Superior temporal gyrus (tissue), 1 donor: Measurements from ENCODE around the gene RECQL.
"Not testable (repeated sequence)": the region's sequence is repeated elsewhere in the genome, so short reads cannot be mapped to it uniquely, and the experiment has no call there.

Source experiments
- DNase-seq: peaks from one replicate; pipeline ENCODE4 v3.0.0-alpha.2; 2016; ENCODE audit errors: extremely low spot score

Gene RECQL

DNA sequence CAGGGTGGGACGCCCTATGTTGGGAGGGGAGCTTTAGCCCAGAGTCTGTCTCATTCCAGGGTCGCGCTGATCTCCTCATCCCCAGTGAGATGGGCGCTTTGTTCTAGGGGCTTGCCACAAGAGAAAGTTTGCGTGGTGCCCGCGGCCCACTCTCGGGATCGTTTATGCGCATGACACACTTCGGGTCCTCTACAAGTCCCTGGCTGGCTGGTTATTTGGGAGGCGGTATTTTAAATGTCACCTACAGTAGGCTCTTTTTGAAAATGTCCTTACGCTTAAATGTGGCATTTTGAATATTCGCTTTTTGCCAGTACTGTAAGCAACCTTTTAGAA, 695 bp upstream of the RECQL start:
- DNase-seq = no peak

DNA sequence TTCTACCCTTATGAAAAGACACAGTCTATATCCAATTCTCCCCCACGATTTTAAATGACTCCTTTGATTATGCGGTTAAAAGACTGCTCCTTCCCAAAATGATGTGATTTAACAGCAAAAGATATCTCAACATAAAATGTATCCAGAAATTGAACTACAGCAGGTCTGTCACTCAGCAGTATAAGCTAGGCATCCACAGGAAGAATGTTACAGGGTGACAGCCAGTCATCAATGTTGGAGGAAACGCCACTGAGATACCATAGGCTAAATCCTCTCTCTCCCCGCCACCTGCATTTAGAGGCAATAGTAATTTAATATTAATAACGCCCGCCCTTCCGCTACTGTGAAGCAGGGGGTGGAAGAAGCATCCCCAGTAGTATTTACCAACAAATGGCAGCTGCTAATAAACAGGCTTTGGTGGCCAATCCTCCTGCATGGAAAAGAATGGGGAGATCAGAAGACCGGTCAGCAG, 613 bp downstream of the RECQL start:
- no peak for DNase-seq

DNA sequence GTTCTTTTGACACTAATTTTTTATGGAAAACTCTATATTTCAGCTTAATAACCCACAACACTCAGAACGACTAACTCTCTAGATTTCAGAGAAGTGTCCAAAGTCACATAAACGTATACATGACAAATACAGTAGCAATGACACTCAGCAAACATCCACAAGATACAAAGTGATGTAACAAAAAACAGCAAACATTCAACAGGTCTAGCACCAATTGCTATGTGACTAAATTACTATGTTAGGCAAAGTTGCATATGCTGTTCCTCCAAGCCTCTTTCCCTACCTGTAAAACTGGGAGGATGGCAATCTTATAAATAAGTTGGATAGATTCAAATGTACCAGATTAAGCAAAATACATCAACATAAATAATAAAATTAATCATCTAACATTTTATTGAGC, 1.7 kb downstream of the RECQL start:
- DNase-seq = no peak

DNA sequence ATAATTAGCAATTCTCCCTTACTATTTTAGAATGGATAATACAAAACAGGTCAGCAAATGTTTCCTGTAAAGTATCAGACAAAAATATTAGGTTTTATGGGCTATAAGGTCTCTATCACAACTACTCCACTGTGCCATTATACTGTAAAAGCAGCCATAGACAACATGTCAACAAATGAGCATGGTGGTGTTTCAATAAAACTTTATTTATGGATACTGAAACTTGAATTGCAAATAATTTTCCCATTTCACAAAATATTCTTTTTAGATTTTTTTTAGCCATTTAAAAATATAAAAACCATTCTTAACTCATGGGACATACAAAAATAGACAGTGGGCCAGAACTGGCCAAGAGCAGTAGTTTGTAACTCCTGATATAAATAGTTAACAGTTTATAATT, 15.4 kb downstream of the RECQL start:
- DNase-seq = no peak

DNA sequence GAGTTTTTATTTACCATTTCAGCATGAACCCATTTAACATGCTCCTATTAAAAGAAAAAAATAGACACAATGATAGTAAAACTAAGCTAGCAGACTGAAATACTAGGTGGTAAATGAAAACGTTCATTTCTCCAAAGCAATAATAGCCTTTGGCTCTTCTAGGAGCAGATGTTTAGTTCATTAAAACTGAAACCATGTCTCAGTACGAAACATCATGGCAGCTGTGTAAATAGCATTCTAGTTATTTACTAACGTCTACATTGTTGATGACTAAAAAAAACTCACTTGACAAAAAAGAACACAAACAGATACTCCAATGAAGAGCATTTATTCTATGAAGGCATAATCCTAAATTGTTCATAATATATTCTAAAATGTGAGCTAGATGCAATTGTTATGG, 17.9 kb downstream of the RECQL start:
- no peak for DNase-seq

DNA sequence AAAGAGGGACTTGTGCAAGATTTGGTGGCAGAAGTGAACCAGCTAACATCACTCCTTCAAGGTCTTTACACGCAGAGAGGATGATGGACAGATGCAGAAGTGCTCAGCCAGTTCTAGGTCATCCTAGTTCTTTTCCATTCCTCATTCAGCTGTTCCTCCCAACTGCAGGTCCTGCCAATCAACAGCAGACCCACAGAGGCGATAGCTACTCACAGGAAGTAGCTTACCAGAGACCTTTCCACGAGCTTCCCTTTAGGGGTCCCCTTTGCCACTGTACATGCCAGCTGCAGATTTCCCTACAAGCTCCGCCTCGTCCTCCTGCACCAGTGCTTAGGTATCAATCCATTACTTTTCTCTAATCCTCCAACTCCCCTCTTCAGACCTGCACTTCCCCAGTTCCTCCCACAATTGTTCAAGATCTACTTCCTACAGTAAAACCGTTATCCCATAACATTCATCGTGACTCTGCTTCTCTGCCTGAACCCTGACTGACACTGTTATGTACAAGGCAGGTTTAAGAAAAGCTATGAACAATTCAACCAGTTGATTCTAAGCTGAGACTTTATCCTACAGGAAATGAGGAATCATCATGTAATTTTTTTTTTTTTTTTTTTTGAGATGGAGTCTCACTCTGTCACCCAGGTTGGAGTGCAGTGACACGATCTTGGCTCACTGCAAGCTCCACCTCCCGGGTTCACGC, 22.5 kb downstream of the RECQL start:
- no peak for DNase-seq

DNA sequence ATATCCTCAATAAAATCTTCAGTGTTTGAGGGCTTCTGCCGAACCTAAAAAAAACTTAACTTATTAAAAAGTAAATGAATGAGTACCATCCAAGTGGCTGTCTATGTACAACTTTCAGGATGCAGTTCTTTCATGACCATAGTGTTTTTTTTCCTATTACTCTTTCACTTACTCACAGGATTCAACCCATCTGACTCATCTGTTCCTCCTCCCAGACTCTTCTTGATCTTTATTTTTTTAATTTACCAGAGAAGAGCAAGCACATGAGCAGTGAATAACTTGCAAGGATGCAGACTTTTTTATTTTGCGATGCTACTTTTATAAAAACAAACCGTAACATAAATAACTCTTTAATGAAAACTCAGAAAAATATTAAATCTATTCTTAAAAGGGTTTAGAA, 24.5 kb downstream of the RECQL start:
- DNase-seq = no peak

DNA sequence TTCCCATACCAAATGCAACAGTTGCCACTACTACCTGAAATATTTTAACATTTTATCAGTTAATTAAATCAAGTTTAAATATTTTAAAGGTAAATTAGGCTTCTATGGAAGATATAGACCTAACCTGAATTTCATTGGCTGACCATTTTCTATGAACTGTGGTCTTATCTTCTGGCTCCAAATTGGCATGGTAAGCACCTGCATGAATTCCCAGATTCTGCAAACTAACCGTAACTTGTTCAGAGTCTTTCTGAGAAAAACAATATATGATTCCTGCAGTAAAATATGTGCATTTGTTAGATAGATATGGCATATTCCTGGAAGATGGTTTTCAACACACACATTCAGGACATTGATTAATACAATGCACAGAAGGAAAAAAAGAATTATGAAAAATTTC, 25.9 kb downstream of the RECQL start:
- DNase-seq = no peak

DNA sequence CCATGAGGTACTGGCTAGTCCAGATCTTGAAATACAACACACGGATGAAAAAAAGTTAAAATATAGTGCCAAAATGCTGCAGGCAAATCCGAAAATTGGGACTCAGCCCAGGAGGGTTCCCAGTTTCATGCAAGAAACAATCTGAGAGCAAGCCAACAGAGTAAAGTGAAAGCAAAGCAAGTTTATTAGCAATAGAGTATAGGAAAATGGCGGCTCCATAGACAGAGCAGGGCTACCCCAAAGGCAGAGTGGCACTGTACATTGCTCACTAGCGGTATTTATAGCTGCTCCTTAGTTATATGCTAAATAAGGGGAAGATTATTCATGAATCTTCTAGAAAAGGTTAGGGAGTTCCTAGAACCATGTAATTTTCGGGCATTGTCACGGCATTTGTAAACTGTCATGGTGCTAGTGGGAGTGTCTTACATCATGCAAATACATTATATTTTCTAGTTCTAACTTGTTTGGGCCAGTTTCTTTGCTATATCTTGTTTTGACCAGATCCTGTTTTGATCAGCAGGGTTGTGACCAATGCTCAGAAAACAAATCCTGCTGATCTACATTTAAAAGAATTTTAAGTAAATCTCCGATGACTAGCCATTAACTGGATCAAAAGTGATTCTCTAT, 29.1 kb downstream of the RECQL start:
- DNase-seq = no peak

DNA sequence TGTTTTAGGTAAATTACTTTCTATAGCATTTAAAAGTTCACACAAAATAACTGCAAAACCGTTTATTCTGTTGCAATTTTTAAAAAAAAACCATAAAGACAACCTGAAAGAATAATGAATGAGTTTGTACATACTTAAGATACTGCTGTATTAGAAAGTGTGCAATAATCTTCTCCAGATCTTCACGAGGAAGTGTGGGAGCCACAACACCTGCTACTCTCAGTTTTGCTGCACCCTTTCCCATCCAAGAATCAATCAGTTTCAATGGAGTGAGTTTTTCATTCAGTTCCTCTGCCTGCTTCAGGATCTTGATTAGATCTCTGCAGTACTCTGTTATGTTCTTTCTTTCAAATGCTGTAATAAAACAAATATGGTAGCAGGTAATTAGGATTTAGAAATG, 30.1 kb downstream of the RECQL start:
- no peak for DNase-seq

DNA sequence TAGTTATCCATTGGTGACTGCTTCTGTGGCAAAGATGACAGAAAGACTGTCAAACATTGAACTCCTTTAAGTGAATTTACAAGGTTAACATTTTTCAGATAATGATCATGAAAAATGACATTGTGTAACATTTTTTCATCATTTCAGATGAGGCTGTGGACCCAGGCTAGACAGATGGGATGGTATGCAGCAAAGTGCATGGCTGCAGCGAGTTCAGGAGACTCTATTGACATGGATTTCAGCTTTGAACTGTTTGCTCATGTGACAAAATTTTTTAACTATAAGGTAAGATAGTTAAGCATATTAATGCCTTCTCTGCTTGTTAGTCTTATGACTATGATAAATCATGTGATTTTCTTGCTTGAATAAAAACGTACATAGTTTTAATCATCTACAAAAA, 34.1 kb downstream of the RECQL start:
- DNase-seq = not testable (repeated sequence)

DNA sequence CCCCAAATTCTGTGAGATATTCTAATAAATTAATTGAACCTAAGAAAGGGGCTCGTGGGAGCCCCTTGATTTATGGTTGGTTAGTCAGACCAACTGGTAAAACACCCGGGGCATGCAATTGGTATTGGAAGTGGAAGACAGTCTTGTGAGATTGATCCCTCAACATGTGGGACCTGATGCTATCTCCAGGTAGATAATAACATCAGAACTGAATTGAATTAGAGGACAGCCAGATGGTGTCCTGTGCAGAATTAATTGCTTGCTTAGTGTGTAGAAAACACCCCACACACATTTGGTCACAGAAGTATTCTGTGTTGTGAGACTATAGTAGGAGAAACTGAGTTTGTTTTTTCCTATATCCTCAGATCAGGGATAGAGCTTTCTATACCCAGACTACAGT, 42.0 kb downstream of the RECQL start:
- DNase-seq = no peak

DNA sequence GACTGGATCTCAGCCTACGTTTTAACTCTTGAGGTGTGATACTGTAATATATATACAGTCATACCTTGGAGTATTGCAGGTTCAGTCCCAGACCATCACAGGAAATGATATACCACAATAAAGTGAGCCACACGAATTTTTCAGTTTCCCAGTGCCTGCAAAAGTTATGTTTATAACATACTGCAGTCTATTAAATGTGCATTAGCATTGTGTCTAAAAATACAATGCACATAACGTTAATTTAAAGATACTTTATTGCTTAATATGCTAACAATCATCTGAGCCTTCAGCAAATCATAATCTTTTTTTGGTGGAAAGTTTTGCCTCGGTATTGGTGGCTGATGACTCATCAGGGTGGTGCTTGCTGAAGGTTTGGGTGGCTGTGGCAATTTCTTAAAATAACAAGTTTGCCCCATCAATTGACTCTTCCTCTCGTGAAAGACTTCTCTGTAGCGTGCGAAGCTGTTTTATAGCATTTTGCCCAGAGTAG, 45.1 kb downstream of the RECQL start:
- DNase-seq = no peak

DNA sequence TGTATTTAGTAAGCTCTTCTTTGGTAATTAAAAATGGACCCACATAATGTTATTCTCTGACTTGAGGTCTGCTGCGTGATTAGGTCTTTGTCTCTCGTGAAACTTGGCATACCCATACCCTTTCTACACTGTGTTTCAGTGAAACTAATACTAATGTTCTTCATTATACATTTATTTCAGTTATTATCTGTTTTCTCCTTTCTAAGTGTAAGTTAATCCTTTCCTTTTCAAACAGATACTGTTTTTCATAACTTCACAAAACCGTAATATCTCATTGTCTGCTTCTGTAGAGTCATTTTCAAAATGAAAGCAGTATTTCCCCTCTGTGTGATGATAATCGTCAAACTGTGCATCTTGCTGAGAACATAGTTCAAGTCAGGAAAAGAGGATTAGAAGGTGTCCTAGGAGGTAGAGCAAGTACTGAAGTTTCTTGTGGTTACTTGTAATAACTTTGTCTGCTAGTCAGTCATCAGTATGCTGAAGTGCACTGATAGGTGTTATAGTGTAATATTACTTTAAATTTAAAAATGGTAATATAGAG, 48.1 kb downstream of the RECQL start:
- DNase-seq = no peak

DNA sequence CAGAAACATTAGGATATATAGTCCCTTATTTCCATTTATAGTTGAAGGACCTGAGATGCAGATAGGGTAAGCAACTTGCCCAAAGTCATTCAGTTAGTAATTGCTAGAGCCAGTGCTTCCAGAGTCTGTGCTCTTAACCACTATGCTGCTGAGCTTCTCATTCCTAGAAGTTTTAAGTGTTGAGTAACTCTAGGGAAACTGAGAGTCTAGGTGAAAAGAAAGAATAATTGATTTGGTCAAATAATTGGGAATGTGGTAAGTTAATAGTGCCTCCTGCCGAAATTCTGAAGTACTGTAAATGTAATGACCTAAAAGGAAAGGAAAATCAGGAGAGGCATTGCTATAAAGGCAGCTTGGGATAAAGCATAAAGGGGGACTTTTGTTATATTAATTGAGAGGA, 49.9 kb downstream of the RECQL start:
- no peak for DNase-seq

DNA sequence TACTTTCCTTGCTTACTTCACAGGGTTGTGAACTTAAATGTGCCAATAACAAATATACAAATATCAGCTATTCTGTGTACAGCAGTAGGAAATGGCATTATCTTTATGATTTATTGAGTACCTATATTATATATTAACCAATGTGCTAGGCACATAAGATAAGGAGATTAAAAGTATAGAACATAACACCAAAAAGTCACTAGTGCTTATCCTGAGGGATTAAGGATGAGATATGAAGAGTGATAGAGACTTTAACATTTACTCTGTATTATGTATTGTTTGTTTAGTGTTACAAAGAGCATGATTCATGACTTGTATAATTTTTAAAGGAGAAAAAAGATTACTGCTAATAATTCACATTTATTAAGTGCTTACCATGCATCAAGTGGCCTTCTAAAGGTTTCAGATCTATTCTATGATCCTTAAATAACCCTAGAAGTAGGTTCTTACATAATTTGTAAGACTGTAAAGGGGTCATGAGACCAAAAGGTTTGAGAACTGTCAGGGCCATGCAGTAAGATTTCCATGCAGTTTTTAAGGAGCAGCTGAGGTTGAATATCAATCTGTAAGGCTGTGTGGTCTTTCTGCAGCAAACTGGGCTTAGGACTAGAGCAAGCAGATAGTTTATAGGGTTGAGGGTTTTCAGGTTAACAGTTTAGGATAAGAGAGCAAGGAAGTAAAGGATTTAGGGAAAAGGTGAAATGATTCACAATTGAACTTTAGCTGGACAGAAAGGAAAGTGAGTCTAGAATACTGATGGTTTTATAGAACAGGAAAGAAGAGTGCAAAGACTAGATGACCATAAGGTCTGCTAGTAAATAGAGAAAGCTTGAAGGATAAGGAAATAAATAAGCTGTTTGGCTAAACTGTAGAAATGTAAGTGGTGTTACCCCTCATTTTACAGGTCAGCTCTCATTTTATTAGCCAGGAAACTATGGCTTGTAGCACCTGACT, 57.0 kb downstream of the RECQL start:
- DNase-seq = no peak

DNA sequence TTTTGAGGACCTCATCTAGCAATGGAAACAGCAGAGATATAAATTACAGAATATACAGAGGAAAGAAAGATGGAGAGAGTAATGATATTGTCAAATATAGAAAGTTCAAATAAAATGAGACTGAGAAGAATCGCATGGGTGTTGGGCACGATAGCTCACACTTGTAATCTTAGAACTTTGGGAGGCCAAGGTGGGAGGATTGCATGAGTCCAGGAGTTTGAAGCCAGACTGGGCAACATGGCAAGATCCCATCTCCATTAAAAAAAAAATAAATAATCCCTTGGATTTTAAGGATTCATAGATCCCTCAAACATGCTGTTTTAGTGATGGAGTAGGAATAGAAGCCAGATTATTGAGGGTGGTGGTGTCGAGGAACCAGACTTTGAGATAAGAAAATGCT, 62.1 kb downstream of the RECQL start:
- no peak for DNase-seq

DNA sequence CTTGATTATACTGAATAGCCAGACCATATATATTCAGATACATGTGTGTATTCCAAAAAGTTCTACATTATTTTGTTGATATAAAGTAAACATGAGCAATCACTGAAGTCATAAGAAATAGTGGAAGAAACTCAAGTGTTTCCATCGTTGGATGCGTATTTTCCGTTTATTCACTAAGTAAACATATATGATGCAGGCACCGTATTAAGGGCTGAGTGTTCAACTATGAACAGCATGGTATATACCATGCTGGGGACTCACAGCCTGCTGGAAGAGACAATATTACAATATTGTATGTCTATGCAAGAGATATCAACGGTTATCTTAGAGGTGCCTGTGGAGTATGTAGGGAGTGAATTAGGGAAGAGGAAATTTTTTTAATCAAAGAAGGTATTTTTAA, 62.8 kb downstream of the RECQL start:
- DNase-seq = no peak

DNA sequence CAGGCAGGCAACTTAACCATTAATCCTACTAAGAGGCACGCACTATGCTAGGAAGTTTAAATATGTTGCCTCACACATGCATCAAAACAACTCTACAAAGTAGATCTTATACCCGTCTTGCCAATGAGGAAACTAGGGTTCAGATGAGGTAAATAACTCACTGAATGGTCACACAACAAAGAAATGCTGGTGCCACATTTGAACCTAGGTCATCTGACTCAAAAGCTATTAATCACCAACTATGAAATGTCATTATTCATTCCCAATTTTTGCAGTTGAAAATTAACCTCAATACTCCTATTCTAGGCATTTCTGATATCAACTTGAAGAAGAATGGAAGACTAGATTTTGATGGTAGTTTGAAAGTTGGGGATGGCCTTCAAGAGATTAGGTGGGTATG, 66.7 kb downstream of the RECQL start:
- DNase-seq = no peak

DNA sequence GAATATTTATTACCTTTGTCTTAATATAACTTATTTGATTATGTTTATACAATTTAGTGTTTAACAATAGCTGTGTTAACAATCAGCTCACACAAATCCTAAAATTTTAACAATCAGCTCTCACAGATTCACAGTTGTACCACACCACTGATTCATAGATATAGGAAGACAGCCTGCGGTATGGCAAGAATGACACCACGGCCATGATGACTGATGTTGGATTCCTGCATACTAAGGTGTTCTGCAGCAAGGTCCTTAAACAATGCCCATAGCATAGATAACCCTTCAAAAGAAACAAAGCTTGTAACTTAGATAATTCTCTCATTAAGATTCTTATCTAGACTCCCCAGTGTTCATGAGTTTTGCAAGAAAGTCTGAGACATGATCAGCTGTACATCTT, 67.9 kb downstream of the RECQL start:
- DNase-seq = no peak

DNA sequence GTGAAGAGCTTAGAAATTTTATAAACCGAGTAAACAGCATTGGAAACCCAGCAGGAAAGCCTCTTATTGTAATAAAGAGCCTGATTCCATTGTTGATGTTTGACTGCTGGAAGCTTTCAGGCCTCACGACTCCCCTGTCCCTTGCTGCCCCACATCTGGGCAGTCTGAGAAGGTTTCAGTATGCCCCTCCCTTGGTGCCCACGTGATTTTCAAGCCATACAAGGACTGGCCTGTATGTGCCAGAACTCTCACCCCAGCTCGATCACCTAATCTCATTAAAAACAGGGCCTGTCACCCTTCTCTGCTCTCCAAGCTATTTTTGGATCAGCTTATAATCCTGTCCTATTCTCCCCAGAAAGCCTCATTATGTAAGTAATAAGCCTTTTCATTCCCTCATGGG, 71.4 kb downstream of the RECQL start:
- DNase-seq = no peak

DNA sequence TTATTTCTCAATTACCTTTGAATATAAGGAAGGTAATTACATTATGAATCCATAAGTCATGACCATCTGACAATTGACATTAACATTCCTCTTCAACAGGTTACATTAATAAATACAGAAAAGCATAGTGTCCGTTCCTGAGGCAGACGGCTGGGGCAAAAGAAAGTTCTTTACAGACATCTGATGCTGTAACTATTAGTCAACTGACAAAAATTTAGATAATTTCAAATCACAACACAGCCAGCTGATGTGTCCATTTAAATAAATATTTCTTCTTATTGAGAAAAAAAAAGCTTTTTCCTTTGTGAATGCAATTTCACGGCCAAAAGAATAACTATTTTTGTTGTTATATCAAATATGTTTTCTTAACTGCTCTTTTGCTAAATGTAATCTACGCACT, 73.2 kb downstream of the RECQL start:
- no peak for DNase-seq
